Fibroblast of lung (primary cell): Measurements from ENCODE around the gene WASHC4. TPM values are rescaled to one million over a fixed set of nuclear protein-coding genes. Genes with fewer than 3 reads are reported as not detected.
"Not testable (repeated sequence)": the region's sequence is repeated elsewhere in the genome, so short reads cannot be mapped to it uniquely, and the experiment has no call there.

Experiments used
- DNase-seq, 2 donors: peaks; one replicate each; pipeline versions ENCODE4 v3.0.0 to v3.0.0-alpha.2; 2010; ENCODE audit warnings: low read depth in 2 of 2
- H2AFZ ChIP-seq: 2 replicates; pipeline ENCODE4 v1.5.1; 2012; ENCODE audit warnings: low read length, control low read depth, inconsistent platforms
- H3K27ac ChIP-seq: 2 replicates; pipeline ENCODE4 v1.5.1; 2011; ENCODE audit warnings: low read length, control low read depth; ENCODE audit not compliant: insufficient read depth
- H3K27me3 ChIP-seq: 2 replicates; pipeline ENCODE4 v1.5.1; 2011; ENCODE audit warnings: mild to moderate bottlenecking, low read length; ENCODE audit not compliant: control insufficient read depth, insufficient read depth
- H3K36me3 ChIP-seq: 2 replicates; pipeline ENCODE4 v1.5.1; 2011; ENCODE audit warnings: low read length; ENCODE audit not compliant: control insufficient read depth, insufficient read depth
- H3K4me1 ChIP-seq: 2 replicates; pipeline ENCODE4 v1.5.1; 2011; ENCODE audit warnings: low read length; ENCODE audit not compliant: control insufficient read depth, insufficient read depth; ENCODE audit errors: extremely low read depth
- H3K4me2 ChIP-seq: 2 replicates; pipeline ENCODE4 v1.5.1; 2011; ENCODE audit warnings: low read length, control low read depth; ENCODE audit not compliant: insufficient read depth; ENCODE audit errors: extremely low read depth
- H3K4me3 ChIP-seq, 4 experiments: fragments of 200-600 bp in 1 of 4; sonication (generic) in 1 of 4; replicated peaks in 1 of 4; 2 replicates each; pipeline ENCODE4 v1.5.1; 2011 to 2016; ENCODE audit warnings: low read length in 4 of 4, low read depth in 3 of 4, mild to moderate bottlenecking in 3 of 4, control low read depth in 2 of 4, inconsistent platforms in 1 of 4, mixed read lengths in 1 of 4; ENCODE audit not compliant: insufficient read depth in 1 of 4; ENCODE audit errors: control extremely low read depth in 1 of 4
- H3K79me2 ChIP-seq: 2 replicates; pipeline ENCODE4 v1.5.1; 2012; ENCODE audit warnings: mild to moderate bottlenecking, low read length, inconsistent platforms; ENCODE audit not compliant: control insufficient read depth, insufficient read depth
- H3K9ac ChIP-seq: 2 replicates; pipeline ENCODE4 v1.5.1; 2011; ENCODE audit warnings: mild to moderate bottlenecking, low read length, control low read depth; ENCODE audit not compliant: insufficient read depth
- H3K9me3 ChIP-seq: 2 replicates; pipeline ENCODE4 v1.5.1; 2012; ENCODE audit warnings: low read depth, low read length; ENCODE audit not compliant: control insufficient read depth, insufficient read depth
- H4K20me1 ChIP-seq: 2 replicates; pipeline ENCODE4 v1.5.1; 2011; ENCODE audit warnings: low read length; ENCODE audit not compliant: control insufficient read depth, insufficient read depth; ENCODE audit errors: extremely low read depth
- CTCF ChIP-seq, 2 donors: IDR thresholded peaks in 1 of 2; conservative IDR thresholded peaks in 1 of 2; 1 replicate in 1 of 2; 2 replicates in 1 of 2; pipeline ENCODE4 v1.5.1; 2011 to 2012; ENCODE audit warnings: low read length in 2 of 2, control low read depth in 1 of 2, inconsistent platforms in 1 of 2, low read depth in 1 of 2, mild to moderate bottlenecking in 1 of 2
- EZH2 ChIP-seq: IDR thresholded peaks from 2 replicates; pipeline ENCODE4 v1.5.1; 2012; ENCODE audit warnings: low read length, control low read depth, mild to moderate bottlenecking; ENCODE audit errors: missing control alignments
- polyA plus RNA-seq, 2 donors: library from polyadenylated mRNA; depleted of rRNA in 1 of 2; stranded (reverse) in 1 of 2; unstranded in 1 of 2; fragments of >200 nt; gene quantifications; 2 replicates each; pipeline ENCODE4 v1.2.1, GENCODE V29; 2011 to 2012; ENCODE audit warnings: missing spikeins in 1 of 2
- total RNA-seq: library from RNA; depleted of rRNA; stranded (reverse); fragments of >200 nt; gene quantifications from 2 replicates; pipeline ENCODE4 v1.2.1, GENCODE V29; 2014

Gene WASHC4
- total and polyA plus RNA-seq, 2 donors (not counting 1 experiment from before 2014, with no cell fraction given) = 56.5 to 98.3 TPM

GRCh38 chr12:105175397-105175990 is 68.0 kb downstream of the WASHC4 start:
- Histone ChIP-seq H3K27me3 (no peaks in the 10 kb centered on the region), H3K4me1 (no peaks in the 10 kb centered on the region), H3K4me3 (no peak overlapping the region), H3K9ac (no peak overlapping the region), H2AFZ (no peak overlapping the region), H3K79me2 (no peaks in the 10 kb centered on the region), H3K27ac (no peak overlapping the region), H3K4me2 (no peak overlapping the region), H4K20me1 (no peaks in the 10 kb centered on the region), H3K36me3 (peaks cover 5% of the 10 kb centered on the region), H3K9me3 (no peaks in the 10 kb centered on the region)
- no peak for DNase-seq
- TF ChIP-seq EZH2 (no peak), CTCF (conservative IDR thresholded peaks at IDR 0.05 in 1 of 2, IDR thresholded peaks at IDR 0.05 in 1 of 2; ENCODE audit: low read depth in 1 of 2, low read length in 2 of 2) (no peak)

GRCh38 chr12:105177208-105177607 is 69.7 kb downstream of the WASHC4 start:
- H3K79me2 ChIP-seq = no peaks in the 10 kb centered on the region
- H3K9me3 ChIP-seq = no peaks in the 10 kb centered on the region
- no peak overlapping the region for H2AFZ ChIP-seq
- peaks cover 5% of the 10 kb centered on the region for H3K36me3 ChIP-seq
- no peaks in the 10 kb centered on the region for H3K27me3 ChIP-seq
- H3K27ac ChIP-seq = no peak overlapping the region
- no peak overlapping the region for H3K9ac ChIP-seq
- DNase-seq = no peak
- TF ChIP-seq CTCF (conservative IDR thresholded peaks at IDR 0.05 in 1 of 2, IDR thresholded peaks at IDR 0.05 in 1 of 2; ENCODE audit: low read depth in 1 of 2, low read length in 2 of 2) = no peak
- TF ChIP-seq EZH2 = no peak
- no peaks in the 10 kb centered on the region for H3K4me1 ChIP-seq
- no peak overlapping the region for H3K4me3 ChIP-seq
- no peak overlapping the region for H3K4me2 ChIP-seq
- no peaks in the 10 kb centered on the region for H4K20me1 ChIP-seq

GRCh38 chr12:105179114-105179513 is 71.6 kb downstream of the WASHC4 start:
- H3K36me3 ChIP-seq, DNase-seq, H3K4me1 ChIP-seq, H3K4me2 ChIP-seq, H3K4me3 ChIP-seq, H3K27ac ChIP-seq, H3K27me3 ChIP-seq, H3K9me3 ChIP-seq, H3K9ac ChIP-seq, H4K20me1 ChIP-seq, H3K79me2 ChIP-seq, H2AFZ ChIP-seq: not testable (repeated sequence)

GRCh38 chr12:105183406-105183805 is 75.9 kb downstream of the WASHC4 start:
- H4K20me1 ChIP-seq, DNase-seq, H2AFZ ChIP-seq, H3K79me2 ChIP-seq, H3K4me2 ChIP-seq, H3K9me3 ChIP-seq, H3K4me3 ChIP-seq, H3K4me1 ChIP-seq, H3K9ac ChIP-seq, H3K27ac ChIP-seq, H3K27me3 ChIP-seq, H3K36me3 ChIP-seq: not testable (repeated sequence)

GRCh38 chr12:105183976-105184375 is 76.4 kb downstream of the WASHC4 start:
- not testable (repeated sequence) for DNase-seq, H3K27me3 ChIP-seq, H2AFZ ChIP-seq, H3K4me1 ChIP-seq, H3K4me2 ChIP-seq, H4K20me1 ChIP-seq, H3K4me3 ChIP-seq, H3K79me2 ChIP-seq, H3K27ac ChIP-seq, H3K9ac ChIP-seq, H3K9me3 ChIP-seq, H3K36me3 ChIP-seq
